ENCODE measurements around the gene NPPA. TPM values are rescaled to one million over a fixed set of nuclear protein-coding genes. Genes with fewer than 3 reads are reported as not detected.

Gene NPPA
- total RNA-seq, 1 experiment from 2014 or later, result not detected

DNA sequence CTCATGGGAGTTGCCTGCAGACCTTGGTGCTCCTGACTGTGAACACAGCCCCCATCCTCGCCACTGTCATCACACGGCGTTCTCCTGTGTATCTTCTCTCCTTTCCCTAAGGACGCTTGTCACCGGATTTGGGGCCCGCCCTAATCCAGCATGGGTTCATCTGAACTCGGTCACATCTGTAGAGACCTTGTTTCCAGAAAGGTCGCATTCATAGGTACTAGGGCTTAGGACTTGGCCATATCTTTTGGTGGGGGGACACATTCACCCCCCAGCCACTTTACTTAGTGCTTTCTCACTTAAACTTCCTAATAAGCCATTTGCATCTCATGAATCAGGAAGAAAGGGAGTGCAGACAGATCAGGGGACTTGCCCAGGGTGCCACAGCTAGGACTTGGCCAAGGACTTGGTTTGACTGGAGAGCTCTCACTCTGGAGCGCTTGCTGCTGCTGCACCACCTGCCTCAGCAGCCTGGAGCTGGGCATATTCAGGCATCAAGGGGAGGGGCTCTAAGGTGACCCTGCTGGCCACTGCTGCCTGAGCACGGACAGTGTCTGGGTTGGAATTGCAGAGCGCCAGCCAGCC is 9.7 kb downstream of the NPPA start:
- H3K36me3 Mint-ChIP-seq (ENCODE audit: insufficient read depth, unreplicated experiment), result peaks cover 38% of the 10 kb centered on the region
- intact Hi-C loops (cut with micrococcal nuclease; ENCODE audit: unreplicated experiment), result loop anchor here (1.0 kb wide), 2 partner anchors 56 to 129 kb away; no protein-coding TSS in a partner anchor

DNA sequence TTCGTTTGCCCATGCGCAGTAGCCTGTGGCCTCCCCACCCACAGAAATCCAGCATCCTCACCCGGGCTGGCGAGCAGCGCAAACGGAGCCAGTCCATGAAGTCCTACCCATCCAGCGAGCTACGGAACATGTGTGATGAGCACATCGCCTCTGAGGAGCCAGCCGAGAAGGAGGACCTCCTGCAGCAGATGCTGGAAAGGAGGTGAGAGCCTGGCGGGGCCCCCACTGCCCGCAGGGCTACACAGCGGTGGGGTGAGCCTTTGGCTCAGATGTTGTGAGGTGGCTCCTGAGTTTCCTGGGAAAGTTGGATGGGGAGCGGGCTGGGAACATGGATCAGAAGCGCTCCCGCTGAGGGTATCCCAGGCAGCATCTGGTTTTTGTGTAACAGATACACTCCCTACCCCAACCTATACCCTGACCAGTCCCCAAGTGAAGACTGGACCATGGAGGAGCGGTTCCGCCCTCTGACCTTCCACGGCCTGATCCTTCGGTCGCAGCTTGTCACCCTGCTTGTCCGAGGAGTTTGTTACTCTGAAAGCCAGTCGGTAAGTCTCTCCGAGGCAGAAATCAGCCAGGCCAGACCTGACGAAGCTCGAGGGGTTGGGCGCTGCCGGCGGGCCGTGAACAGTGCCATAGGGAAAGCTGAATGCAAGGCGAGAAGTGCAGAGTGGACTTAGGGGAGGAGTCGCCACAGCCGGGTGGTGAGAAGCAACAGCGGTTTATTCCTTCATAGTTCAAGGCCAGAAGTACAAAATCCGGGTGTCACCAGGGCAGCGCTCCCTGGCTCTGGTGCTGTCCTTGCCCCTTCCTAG is 10.4 kb downstream of the NPPA start:
- Mint-ChIP-seq H3K4me1 (ENCODE audit: low read depth, unreplicated experiment) (no peaks in the 10 kb centered on the region), H3K27me3 (ENCODE audit: unreplicated experiment) (no peaks in the 10 kb centered on the region), H3K9me3 (ENCODE audit: low read depth, unreplicated experiment) (no peaks in the 10 kb centered on the region), H3K4me3 (ENCODE audit: low read depth, unreplicated experiment) (no peak overlapping the region), H3K27ac (ENCODE audit: unreplicated experiment) (no peak overlapping the region), H3K36me3 (ENCODE audit: insufficient read depth, unreplicated experiment) (peaks cover 38% of the 10 kb centered on the region)
- intact Hi-C loops (cut with micrococcal nuclease; ENCODE audit: unreplicated experiment), result no loop called here
- TF ChIP-seq, protein P1, sequence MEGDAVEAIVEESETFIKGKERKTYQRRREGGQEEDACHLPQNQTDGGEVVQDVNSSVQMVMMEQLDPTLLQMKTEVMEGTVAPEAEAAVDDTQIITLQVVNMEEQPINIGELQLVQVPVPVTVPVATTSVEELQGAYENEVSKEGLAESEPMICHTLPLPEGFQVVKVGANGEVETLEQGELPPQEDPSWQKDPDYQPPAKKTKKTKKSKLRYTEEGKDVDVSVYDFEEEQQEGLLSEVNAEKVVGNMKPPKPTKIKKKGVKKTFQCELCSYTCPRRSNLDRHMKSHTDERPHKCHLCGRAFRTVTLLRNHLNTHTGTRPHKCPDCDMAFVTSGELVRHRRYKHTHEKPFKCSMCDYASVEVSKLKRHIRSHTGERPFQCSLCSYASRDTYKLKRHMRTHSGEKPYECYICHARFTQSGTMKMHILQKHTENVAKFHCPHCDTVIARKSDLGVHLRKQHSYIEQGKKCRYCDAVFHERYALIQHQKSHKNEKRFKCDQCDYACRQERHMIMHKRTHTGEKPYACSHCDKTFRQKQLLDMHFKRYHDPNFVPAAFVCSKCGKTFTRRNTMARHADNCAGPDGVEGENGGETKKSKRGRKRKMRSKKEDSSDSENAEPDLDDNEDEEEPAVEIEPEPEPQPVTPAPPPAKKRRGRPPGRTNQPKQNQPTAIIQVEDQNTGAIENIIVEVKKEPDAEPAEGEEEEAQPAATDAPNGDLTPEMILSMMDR (IDR thresholded peaks at IDR 0.05; ENCODE audit: unreplicated experiment), result no peak
- no peak for DNase-seq
- CTCF ChIA-PET, result no interaction called here
- no TSS peak for BruUV-seq (replicated peaks)

More for the DNA sequence above, 9.7 kb downstream of the NPPA start:
- Mint-ChIP-seq H3K27ac (ENCODE audit: unreplicated experiment) (no peak overlapping the region), H3K4me1 (ENCODE audit: low read depth, unreplicated experiment) (no peaks in the 10 kb centered on the region), H3K4me3 (ENCODE audit: low read depth, unreplicated experiment) (no peak overlapping the region), H3K27me3 (ENCODE audit: unreplicated experiment) (no peaks in the 10 kb centered on the region), H3K9me3 (ENCODE audit: low read depth, unreplicated experiment) (no peaks in the 10 kb centered on the region)
- TF ChIP-seq, protein P1 (IDR thresholded peaks at IDR 0.05; ENCODE audit: unreplicated experiment), result no peak
- CTCF ChIA-PET, result interaction anchor here (0.6 to 1.0 kb wide), 4 partner anchors 15 to 129 kb away, joined by 3 to 10 read pairs (median 6); no protein-coding TSS in a partner anchor
- no peak for DNase-seq
- BruUV-seq (replicated peaks), result no TSS peak

DNA sequence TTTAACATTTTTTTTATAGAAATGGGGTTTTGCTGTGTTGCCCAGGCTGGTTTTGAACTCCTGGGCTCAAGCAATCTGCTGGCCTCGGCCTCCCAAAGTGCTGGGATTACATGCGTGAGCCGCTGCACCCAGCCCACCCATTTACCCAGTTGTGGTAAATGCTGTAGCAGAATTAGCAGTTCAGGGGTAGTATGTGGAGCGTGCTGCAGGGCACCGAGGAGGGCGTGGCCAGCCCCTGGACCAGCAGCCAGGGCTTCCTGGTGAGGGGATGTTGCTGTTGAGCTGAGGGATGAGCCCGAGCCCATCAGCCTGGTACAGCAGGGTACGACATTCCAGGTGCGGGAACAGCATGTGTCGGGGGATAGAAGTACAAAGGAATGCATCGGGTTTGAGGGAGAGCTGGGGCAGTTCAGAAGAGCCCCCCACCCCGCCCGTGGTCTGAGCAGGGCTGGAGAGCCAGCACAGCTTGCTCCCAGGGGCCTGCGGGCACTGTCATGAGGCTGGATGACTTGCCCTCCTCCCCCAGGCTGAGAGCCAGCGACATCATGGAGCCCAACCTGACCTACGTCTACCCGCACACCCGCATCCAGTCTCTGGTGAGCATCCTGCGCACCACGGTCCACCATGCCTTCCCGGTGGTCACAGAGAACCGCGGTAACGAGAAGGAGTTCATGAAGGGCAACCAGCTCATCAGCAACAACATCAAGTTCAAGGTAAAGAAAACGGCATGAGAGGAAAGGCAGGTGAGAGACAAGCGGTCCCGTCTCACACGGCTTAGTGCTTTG is 11.9 kb downstream of the NPPA start:
- H3K27ac Mint-ChIP-seq (ENCODE audit: unreplicated experiment), result no peak overlapping the region
- TF ChIP-seq, protein P1 (IDR thresholded peaks at IDR 0.05; ENCODE audit: unreplicated experiment), result no peak
- H3K36me3 Mint-ChIP-seq (ENCODE audit: insufficient read depth, unreplicated experiment), result peaks cover 26% of the 10 kb centered on the region
- no peak for DNase-seq
- intact Hi-C loops (cut with micrococcal nuclease; ENCODE audit: unreplicated experiment), result no loop called here
- no TSS peak for BruUV-seq (replicated peaks)
- H3K4me3 Mint-ChIP-seq (ENCODE audit: low read depth, unreplicated experiment), result no peak overlapping the region
- no peaks in the 10 kb centered on the region for H3K27me3 Mint-ChIP-seq (ENCODE audit: unreplicated experiment)
- H3K4me1 Mint-ChIP-seq (ENCODE audit: low read depth, unreplicated experiment), result no peaks in the 10 kb centered on the region
- H3K9me3 Mint-ChIP-seq (ENCODE audit: low read depth, unreplicated experiment), result no peaks in the 10 kb centered on the region
- CTCF ChIA-PET, result no interaction called here

DNA sequence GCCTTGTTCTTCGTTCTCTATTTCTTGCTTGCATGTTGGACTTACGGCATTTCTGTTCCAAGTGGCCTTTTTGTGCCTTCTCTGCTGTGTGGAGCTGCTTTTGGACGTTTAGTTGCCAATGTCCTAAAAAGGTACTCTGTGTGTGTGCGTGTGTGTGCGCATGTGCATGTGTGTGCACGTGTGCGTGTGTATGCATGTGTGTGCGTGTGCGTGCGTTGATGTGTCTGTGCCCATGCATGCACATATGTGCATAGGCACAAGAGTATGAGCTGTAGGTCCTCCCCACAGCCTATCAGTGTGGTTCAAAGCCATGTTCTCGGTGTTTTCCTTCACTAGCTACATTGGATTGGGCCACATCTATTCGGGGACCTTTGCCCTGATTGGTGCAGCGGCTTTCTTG is 13.7 kb downstream of the NPPA start:
- no peaks in the 10 kb centered on the region for H3K4me1 Mint-ChIP-seq (ENCODE audit: low read depth, unreplicated experiment)
- TF ChIP-seq, protein P1 (IDR thresholded peaks at IDR 0.05; ENCODE audit: unreplicated experiment), result no peak
- DNase-seq, result no peak
- peaks cover 22% of the 10 kb centered on the region for H3K36me3 Mint-ChIP-seq (ENCODE audit: insufficient read depth, unreplicated experiment)
- intact Hi-C loops (cut with micrococcal nuclease; ENCODE audit: unreplicated experiment), result no loop called here
- H3K9me3 Mint-ChIP-seq (ENCODE audit: low read depth, unreplicated experiment), result no peaks in the 10 kb centered on the region
- CTCF ChIA-PET, result no interaction called here
- H3K4me3 Mint-ChIP-seq (ENCODE audit: low read depth, unreplicated experiment), result no peak overlapping the region
- no TSS peak for BruUV-seq (replicated peaks)
- no peak overlapping the region for H3K27ac Mint-ChIP-seq (ENCODE audit: unreplicated experiment)
- H3K27me3 Mint-ChIP-seq (ENCODE audit: unreplicated experiment), result no peaks in the 10 kb centered on the region
